Kidney epithelial cell (primary cell): ENCODE data around the gene PAPPA2. TPM values are rescaled to one million over a fixed set of nuclear protein-coding genes. Genes with fewer than 3 reads are reported as not detected.
"Not testable (repeated sequence)": the region's sequence is repeated elsewhere in the genome, so short reads cannot be mapped to it uniquely, and the experiment has no call there.

Experiments used
- DNase-seq: peaks from one replicate; pipeline ENCODE4 v3.0.0-alpha.2; 2010; ENCODE audit warnings: low read depth
- H3K27me3 ChIP-seq: 2 replicates; pipeline ENCODE4 v1.6.0; 2011; ENCODE audit warnings: low read length; ENCODE audit not compliant: control insufficient read depth, insufficient read depth
- H3K36me3 ChIP-seq: 2 replicates; pipeline ENCODE4 v1.5.1; 2011; ENCODE audit warnings: low read length; ENCODE audit not compliant: control insufficient read depth, insufficient read depth
- H3K4me3 ChIP-seq: 2 replicates; pipeline ENCODE4 v1.5.1; 2011; ENCODE audit warnings: low read depth, mild to moderate bottlenecking, control low read depth, low read length
- total RNA-seq: library from RNA; depleted of rRNA; stranded (reverse); fragments of >200 nt; gene quantifications from 2 replicates; pipeline ENCODE4 v1.2.3, GENCODE V29; 2015
- TF ChIP-seq, protein P1 (sequence below): IDR thresholded peaks from 2 replicates; pipeline ENCODE4 v1.5.1; 2011; ENCODE audit warnings: mild to moderate bottlenecking, moderate library complexity, low read length, control low read depth, inconsistent platforms; ENCODE audit not compliant: insufficient read depth, poor library complexity, severe bottlenecking

The PAPPA2 gene, protein sequence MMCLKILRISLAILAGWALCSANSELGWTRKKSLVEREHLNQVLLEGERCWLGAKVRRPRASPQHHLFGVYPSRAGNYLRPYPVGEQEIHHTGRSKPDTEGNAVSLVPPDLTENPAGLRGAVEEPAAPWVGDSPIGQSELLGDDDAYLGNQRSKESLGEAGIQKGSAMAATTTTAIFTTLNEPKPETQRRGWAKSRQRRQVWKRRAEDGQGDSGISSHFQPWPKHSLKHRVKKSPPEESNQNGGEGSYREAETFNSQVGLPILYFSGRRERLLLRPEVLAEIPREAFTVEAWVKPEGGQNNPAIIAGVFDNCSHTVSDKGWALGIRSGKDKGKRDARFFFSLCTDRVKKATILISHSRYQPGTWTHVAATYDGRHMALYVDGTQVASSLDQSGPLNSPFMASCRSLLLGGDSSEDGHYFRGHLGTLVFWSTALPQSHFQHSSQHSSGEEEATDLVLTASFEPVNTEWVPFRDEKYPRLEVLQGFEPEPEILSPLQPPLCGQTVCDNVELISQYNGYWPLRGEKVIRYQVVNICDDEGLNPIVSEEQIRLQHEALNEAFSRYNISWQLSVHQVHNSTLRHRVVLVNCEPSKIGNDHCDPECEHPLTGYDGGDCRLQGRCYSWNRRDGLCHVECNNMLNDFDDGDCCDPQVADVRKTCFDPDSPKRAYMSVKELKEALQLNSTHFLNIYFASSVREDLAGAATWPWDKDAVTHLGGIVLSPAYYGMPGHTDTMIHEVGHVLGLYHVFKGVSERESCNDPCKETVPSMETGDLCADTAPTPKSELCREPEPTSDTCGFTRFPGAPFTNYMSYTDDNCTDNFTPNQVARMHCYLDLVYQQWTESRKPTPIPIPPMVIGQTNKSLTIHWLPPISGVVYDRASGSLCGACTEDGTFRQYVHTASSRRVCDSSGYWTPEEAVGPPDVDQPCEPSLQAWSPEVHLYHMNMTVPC (N-terminal part only)
- total RNA-seq, result 6.9 and 7.1 TPM in 2 replicates

DNA sequence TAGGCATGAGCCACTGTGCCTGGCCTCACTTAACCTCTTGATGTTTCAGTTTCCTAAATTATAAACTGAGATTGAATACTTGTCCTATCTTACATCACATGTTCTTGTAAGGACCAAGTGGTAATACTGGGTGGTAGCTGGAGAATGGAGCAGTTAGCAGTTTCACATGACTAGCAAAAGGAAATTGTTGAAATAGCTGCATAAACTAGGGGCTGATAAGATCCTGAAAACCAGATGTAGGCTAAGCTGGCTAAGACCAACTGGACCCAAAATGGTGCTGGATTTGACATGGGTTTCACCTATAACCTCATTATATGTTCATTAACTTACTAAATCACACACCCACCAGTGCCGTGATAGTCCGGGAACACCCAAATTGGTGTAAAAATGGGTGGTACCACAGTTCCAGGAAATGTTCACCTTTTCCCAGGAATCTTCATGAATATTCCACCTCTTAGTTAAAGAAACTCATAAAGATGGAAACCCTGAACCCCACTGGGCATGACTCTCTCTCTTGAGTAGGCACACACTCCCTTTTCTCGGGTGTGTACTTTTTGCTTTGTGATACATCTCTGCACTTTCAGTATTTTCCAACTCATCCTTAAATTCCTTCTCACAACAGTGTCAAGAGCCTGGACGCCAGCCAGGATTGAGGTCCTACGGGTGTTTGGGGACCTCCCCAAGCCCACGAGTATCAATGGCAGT is at the start of gene PAPPA2:
PAPPA2 (plus strand) TSS at position 502 of the 705 bp plus-strand sequence. CDS start 93,148 bp downstream, outside the sequence.
- Histone ChIP-seq H3K36me3 (no peaks in the 10 kb centered on the region), H3K27me3 (no peaks in the 10 kb centered on the region), H3K4me3 (no peak within 1 kb of the TSS)
- TF ChIP-seq, protein P1, sequence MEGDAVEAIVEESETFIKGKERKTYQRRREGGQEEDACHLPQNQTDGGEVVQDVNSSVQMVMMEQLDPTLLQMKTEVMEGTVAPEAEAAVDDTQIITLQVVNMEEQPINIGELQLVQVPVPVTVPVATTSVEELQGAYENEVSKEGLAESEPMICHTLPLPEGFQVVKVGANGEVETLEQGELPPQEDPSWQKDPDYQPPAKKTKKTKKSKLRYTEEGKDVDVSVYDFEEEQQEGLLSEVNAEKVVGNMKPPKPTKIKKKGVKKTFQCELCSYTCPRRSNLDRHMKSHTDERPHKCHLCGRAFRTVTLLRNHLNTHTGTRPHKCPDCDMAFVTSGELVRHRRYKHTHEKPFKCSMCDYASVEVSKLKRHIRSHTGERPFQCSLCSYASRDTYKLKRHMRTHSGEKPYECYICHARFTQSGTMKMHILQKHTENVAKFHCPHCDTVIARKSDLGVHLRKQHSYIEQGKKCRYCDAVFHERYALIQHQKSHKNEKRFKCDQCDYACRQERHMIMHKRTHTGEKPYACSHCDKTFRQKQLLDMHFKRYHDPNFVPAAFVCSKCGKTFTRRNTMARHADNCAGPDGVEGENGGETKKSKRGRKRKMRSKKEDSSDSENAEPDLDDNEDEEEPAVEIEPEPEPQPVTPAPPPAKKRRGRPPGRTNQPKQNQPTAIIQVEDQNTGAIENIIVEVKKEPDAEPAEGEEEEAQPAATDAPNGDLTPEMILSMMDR, result no peak
- DNase-seq, result no peak

DNA sequence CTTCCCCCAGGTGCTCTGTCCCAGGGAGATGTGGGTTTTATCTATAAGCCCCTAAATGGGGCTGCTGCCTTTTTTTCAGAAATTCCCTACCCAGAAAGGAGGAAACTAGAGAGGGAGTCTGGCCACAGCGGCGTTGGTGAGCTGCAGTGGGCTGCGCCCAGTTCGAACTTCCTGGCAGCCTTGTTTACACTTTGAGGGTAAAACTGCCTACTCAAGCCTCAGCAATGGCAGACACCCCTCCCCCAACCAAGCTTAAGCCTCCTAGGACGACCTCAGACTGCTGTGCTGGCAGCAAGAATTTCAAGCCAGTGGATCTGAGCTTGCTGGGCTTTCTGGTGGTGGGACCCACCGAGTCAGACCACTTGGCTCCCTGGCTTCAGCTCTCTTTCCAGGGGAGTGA is 46.2 kb upstream of the PAPPA2 start:
- TF ChIP-seq, protein P1, result no peak
- Histone ChIP-seq H3K36me3 (no peaks in the 10 kb centered on the region), H3K4me3 (no peak overlapping the region), H3K27me3 (no peaks in the 10 kb centered on the region)
- no peak for DNase-seq

DNA sequence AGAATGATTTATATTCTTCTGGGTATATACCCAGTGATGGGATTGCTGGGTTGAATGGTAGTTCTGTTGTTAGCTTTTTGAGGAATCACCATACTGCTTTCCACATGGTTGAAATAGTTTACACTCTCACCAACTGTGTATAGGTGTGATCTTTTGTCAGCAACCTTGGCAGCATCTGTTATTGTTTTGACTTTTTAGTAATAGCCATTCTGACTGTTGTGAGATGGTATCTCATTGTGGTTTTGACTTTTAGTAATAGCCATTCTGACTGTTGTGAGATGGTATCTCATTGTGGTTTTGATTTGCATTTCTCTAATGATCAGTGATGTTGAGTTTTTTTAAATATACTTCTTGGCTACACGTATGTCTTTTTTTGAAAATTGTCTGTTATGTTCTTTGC is 43.4 kb upstream of the PAPPA2 start:
- H3K27me3 ChIP-seq, H3K36me3 ChIP-seq, DNase-seq, H3K4me3 ChIP-seq: not testable (repeated sequence)

DNA sequence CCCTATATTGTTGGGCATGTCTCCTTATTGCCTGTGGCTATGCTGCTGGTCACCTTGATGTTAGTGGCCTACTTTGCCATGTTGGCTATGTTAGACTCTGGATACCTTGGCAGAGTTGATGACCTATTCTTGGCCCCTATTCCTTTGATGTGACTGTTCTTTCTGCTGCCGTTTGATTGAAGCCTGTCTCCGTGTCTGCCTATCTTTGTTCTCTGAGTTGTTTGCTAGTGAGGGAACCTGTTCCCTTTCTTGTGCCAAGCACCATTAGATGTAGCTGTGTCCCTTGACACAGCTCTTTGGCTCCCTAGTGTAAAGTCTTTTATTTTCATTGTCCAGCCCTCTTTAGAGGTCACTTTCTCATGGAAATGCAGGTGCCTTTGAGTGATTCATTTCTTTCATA is 28.7 kb upstream of the PAPPA2 start:
- TF ChIP-seq, protein P1, result no peak
- Histone ChIP-seq H3K27me3 (no peaks in the 10 kb centered on the region), H3K36me3 (no peaks in the 10 kb centered on the region), H3K4me3 (no peak overlapping the region)
- no peak for DNase-seq

DNA sequence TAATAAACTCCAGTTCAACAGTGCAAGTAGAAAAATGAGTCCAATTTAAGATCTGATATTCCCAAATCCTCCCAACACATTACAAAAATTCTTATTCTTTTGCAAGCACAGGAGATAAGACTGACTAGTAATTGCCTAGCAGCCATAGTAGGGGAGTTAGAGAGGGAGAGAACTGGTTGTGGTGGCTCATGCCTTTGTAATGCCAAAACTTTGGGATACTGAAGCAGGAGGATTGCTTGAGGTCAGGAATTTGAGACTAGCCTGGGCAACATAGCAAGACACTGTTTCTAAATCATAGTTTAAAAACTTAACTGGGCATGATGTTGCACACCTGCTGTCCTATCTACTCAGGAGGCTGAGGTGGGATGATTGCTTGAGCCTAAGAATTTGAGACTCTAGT is 26.7 kb upstream of the PAPPA2 start:
- no peaks in the 10 kb centered on the region for H3K36me3 ChIP-seq
- TF ChIP-seq, protein P1, result no peak
- no peak for DNase-seq
- H3K27me3 ChIP-seq, result no peaks in the 10 kb centered on the region
- no peak overlapping the region for H3K4me3 ChIP-seq

DNA sequence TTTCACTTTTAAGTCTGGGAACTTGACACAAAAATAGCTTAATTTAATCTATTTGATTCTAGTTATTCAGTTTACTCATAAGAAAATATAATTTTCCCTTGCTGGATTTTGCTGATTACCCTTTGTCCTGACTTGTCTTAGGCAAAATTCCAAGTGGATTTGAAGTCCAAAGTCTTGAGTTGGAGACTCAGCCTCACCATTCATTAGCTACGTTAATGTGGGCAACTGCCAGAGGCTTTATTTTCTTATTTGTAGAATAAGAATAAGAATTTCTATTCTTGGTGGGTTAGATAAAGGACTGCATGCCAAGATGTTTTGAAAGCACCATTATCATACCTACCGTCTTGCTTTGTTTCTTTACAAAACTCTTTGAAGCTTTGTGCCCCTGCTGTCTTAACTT is 22.8 kb upstream of the PAPPA2 start:
- no peaks in the 10 kb centered on the region for H3K36me3 ChIP-seq
- no peak for DNase-seq
- H3K27me3 ChIP-seq, result no peaks in the 10 kb centered on the region
- H3K4me3 ChIP-seq, result no peak overlapping the region
- TF ChIP-seq, protein P1, result no peak
